Panc1 (cell line): ENCODE data around the gene CLMP. TPM values are rescaled to one million over a fixed set of nuclear protein-coding genes. Genes with fewer than 3 reads are reported as not detected.

ENCODE experiments used
- ATAC-seq: fragments of 200-7000 bp; cut with Tn5 transposase; 2 replicates; pipeline ENCODE4 v1.9.1; 2020; ENCODE audit warnings: mild to moderate bottlenecking, moderate library complexity
- BruUV-seq: library from RNA; stranded (reverse); fragments of 400-500 nt; replicated peaks from 2 replicates; lab custom pipeline; 2021; lab: Mats Ljungman, UMichigan
- CTCF ChIA-PET: fragments of 300-600 bp; sonication (Branson Sonifier 250); formaldehyde crosslinking; loops from one replicate; lab custom pipeline; 2022; ENCODE audit warnings: antibody characterized with exemption; lab: Charles Lee
- POLR2A ChIA-PET: fragments of 300-600 bp; sonication (Branson Sonifier 250); formaldehyde crosslinking; loops from one replicate; lab custom pipeline; 2022; ENCODE audit warnings: antibody characterized with exemption; lab: Charles Lee
- DNase-seq: peaks from one replicate; pipeline ENCODE4 v3.0.0-alpha.2; 2010; ENCODE audit warnings: low read depth, low spot score
- H3K27ac ChIP-seq: 2 replicates; pipeline ENCODE4 v1.5.1; 2011; ENCODE audit warnings: mild to moderate bottlenecking, low read length, inconsistent platforms
- H3K27me3 ChIP-seq: fragments of 200-500 bp; sonication (Bioruptor generic); 2 replicates; pipeline ENCODE4 v1.6.0; 2014; ENCODE audit warnings: low read length, inconsistent platforms; ENCODE audit not compliant: control insufficient read depth, insufficient read depth
- H3K36me3 ChIP-seq: fragments of 200-500 bp; sonication (Bioruptor generic); 2 replicates; pipeline ENCODE4 v1.5.1; 2014; ENCODE audit warnings: inconsistent platforms, mild to moderate bottlenecking, low read length, moderate library complexity; ENCODE audit not compliant: control insufficient read depth, insufficient read depth
- H3K4me1 ChIP-seq: 2 replicates; pipeline ENCODE4 v1.5.1; 2011; ENCODE audit warnings: inconsistent platforms, mild to moderate bottlenecking, low read length, moderate library complexity; ENCODE audit not compliant: control insufficient read depth, insufficient read depth
- H3K4me3 ChIP-seq, 2 experiments: 2 replicates each; pipeline ENCODE4 v1.5.1; 2011 to 2012; ENCODE audit warnings: low read depth in 2 of 2, low read length in 2 of 2, mild to moderate bottlenecking in 2 of 2, inconsistent platforms in 1 of 2, moderate library complexity in 1 of 2
- H3K9me3 ChIP-seq: fragments of 200-500 bp; sonication (Bioruptor generic); 2 replicates; pipeline ENCODE4 v1.5.1; 2014; ENCODE audit warnings: low read depth, mild to moderate bottlenecking, inconsistent platforms, low read length, moderate library complexity; ENCODE audit not compliant: control insufficient read depth, insufficient read depth
- POLR2AphosphoS5 ChIP-seq: IDR thresholded peaks from 2 replicates; pipeline ENCODE4 v1.6.1; 2012; ENCODE audit warnings: mild to moderate bottlenecking, low read depth, low read length, moderate library complexity
- SIN3A ChIP-seq: IDR thresholded peaks from 2 replicates; pipeline ENCODE4 v1.6.1; 2012; ENCODE audit warnings: low read depth, mild to moderate bottlenecking, low read length, moderate library complexity, borderline replicate concordance; ENCODE audit not compliant: insufficient read depth
- TCF7L2 ChIP-seq: IDR thresholded peaks from 2 replicates; pipeline ENCODE4 v1.6.1; 2011; ENCODE audit warnings: mild to moderate bottlenecking, low read depth, low read length, inconsistent platforms
- in situ Hi-C: cut with HindIII; loops from 2 replicates; pipeline ENCODE4 v1.10.0; 2016; ENCODE audit warnings: low sequenced_read_pairs, low pct_unique_long_range_greater_than_20kb
- intact Hi-C: fragments of 100-400 bp; cut with micrococcal nuclease; formaldehyde crosslinking; loops from one replicate; pipeline ENCODE4 v1.10.0; 2022; ENCODE audit not compliant: unreplicated experiment
- total RNA-seq: library from RNA; stranded (reverse); gene quantifications from one replicate; pipeline ENCODE4 v1.2.1, GENCODE V29; 2021; ENCODE audit not compliant: unreplicated experiment
- TF ChIP-seq, protein P1 (sequence below): fragments of 450-650 bp; IDR thresholded peaks from 2 replicates; pipeline ENCODE4 v1.5.1; 2017; ENCODE audit warnings: mild to moderate bottlenecking
- TF ChIP-seq, protein P2 (sequence below), 2 experiments: IDR thresholded peaks; 2 replicates each; pipeline ENCODE4 v1.6.1; 2011 to 2012; ENCODE audit warnings: low read depth in 2 of 2, control low read depth in 1 of 2, low read length in 1 of 2, mild to moderate bottlenecking in 1 of 2, moderate library complexity in 1 of 2; ENCODE audit not compliant: insufficient read depth in 1 of 2

Gene CLMP
- total RNA-seq, 1 experiment from 2014 or later, result 1.5 TPM

DNA sequence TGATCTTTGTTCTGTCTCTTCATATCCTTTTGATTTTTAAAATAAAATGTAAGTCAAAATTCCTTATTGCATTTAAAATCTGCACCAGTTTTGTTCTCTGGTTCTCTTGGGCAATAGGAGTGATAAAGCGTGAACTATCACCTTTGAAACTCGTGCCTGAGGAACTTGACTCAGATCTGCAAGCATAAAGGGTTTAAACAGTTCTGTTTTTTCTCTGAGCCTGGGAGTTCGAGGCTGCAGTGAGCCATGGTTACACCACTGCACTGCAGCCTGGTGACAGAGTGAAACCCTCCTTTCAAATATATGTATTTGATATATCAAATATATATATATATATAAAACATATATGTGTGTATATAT is 38.9 kb upstream of the CLMP start:
- TF ChIP-seq, protein P1, sequence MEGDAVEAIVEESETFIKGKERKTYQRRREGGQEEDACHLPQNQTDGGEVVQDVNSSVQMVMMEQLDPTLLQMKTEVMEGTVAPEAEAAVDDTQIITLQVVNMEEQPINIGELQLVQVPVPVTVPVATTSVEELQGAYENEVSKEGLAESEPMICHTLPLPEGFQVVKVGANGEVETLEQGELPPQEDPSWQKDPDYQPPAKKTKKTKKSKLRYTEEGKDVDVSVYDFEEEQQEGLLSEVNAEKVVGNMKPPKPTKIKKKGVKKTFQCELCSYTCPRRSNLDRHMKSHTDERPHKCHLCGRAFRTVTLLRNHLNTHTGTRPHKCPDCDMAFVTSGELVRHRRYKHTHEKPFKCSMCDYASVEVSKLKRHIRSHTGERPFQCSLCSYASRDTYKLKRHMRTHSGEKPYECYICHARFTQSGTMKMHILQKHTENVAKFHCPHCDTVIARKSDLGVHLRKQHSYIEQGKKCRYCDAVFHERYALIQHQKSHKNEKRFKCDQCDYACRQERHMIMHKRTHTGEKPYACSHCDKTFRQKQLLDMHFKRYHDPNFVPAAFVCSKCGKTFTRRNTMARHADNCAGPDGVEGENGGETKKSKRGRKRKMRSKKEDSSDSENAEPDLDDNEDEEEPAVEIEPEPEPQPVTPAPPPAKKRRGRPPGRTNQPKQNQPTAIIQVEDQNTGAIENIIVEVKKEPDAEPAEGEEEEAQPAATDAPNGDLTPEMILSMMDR, result no peak
- TF ChIP-seq SIN3A (no peak), POLR2AphosphoS5 (no peak), TCF7L2 (no peak)
- TF ChIP-seq, protein P2, sequence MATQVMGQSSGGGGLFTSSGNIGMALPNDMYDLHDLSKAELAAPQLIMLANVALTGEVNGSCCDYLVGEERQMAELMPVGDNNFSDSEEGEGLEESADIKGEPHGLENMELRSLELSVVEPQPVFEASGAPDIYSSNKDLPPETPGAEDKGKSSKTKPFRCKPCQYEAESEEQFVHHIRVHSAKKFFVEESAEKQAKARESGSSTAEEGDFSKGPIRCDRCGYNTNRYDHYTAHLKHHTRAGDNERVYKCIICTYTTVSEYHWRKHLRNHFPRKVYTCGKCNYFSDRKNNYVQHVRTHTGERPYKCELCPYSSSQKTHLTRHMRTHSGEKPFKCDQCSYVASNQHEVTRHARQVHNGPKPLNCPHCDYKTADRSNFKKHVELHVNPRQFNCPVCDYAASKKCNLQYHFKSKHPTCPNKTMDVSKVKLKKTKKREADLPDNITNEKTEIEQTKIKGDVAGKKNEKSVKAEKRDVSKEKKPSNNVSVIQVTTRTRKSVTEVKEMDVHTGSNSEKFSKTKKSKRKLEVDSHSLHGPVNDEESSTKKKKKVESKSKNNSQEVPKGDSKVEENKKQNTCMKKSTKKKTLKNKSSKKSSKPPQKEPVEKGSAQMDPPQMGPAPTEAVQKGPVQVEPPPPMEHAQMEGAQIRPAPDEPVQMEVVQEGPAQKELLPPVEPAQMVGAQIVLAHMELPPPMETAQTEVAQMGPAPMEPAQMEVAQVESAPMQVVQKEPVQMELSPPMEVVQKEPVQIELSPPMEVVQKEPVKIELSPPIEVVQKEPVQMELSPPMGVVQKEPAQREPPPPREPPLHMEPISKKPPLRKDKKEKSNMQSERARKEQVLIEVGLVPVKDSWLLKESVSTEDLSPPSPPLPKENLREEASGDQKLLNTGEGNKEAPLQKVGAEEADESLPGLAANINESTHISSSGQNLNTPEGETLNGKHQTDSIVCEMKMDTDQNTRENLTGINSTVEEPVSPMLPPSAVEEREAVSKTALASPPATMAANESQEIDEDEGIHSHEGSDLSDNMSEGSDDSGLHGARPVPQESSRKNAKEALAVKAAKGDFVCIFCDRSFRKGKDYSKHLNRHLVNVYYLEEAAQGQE (IDR thresholded peaks at IDR 0.05; ENCODE audit: insufficient read depth in 1 of 2, low read depth in 2 of 2, low read length in 1 of 2), result no peak
- 0 out of 2 replicates have a peak, but pooled peaks cover 3% of the 10 kb centered on the region for H3K27me3 ChIP-seq
- BruUV-seq, result no TSS peak
- no peak overlapping the region for H3K4me3 ChIP-seq
- H3K36me3 ChIP-seq, result no peaks in the 10 kb centered on the region
- DNase-seq (no peak), ATAC-seq (no peak)
- no peak overlapping the region for H3K27ac ChIP-seq
- ChIA-PET CTCF (interaction anchor here (0.5 kb wide), 1 partner anchor 62 kb away, joined by 3 read pairs; no protein-coding TSS in a partner anchor), POLR2A (no interaction called here)
- no peaks in the 10 kb centered on the region for H3K4me1 ChIP-seq
- no peaks in the 10 kb centered on the region for H3K9me3 ChIP-seq
- intact Hi-C loops (no loop called here), in situ Hi-C loops (no loop called here)

DNA sequence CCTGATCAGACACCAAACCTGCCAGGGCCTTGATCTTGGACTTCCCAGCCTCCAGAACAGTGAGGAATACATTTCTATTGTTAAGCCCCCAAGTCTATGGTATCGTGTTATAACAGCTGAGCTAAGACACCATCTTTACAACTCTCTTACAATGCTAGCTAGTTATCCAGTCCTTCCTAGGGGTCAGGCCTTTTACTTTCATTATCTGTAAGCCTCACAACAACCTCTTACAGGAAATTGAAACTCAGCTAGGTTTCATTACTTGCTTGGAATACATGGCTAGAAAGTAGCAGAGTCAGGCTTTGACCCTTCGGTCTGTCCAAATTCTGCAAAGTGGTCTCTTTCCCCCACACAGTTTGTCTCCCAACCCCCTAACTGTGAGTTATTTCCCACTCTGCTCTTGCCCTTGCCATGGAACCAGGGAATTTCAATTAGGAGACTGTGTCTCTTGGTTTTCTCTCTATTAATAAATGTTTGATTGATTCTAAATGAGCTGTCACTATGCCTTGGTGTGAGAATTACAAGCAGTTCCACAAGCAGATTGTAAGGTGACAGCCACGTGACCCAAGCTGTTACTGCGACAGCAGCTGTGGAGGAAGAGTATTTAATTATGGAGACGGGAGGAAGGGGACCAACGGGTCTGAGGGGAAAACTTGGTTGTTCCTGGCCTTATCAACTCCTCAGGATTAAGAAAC is 38.4 kb upstream of the CLMP start:
- Histone ChIP-seq H3K4me1 (no peaks in the 10 kb centered on the region), H3K4me3 (no peak overlapping the region), H3K27me3 (peaks cover 3% of the 10 kb centered on the region; the same call in 1 of the 2 replicates), H3K9me3 (no peaks in the 10 kb centered on the region), H3K36me3 (no peaks in the 10 kb centered on the region), H3K27ac (no peak overlapping the region)
- in situ Hi-C loops, result no loop called here
- no TSS peak for BruUV-seq
- ATAC-seq, result no peak
- POLR2A ChIA-PET, result no interaction called here
- CTCF ChIA-PET, result interaction anchor here (0.5 kb wide), 1 partner anchor 62 kb away, joined by 3 read pairs; no protein-coding TSS in a partner anchor
- DNase-seq, result no peak
- intact Hi-C loops, result no loop called here
- TF ChIP-seq, protein P2 (IDR thresholded peaks at IDR 0.05; ENCODE audit: insufficient read depth in 1 of 2, low read depth in 2 of 2, low read length in 1 of 2), result no peak
- TF ChIP-seq POLR2AphosphoS5 (no peak), SIN3A (no peak)
- TF ChIP-seq, protein P1, result no peak
